Measurements from ENCODE around the gene RAB23. TPM values are rescaled to one million over a fixed set of nuclear protein-coding genes. Genes with fewer than 3 reads are reported as not detected.

The RAB23 gene
- total and polyA plus RNA-seq, 9 of the 15 experiments (the other 6 are each of a cell fraction or from before 2014, with no cell fraction given): 3.4 to 18.0 (median 9.4) TPM

DNA sequence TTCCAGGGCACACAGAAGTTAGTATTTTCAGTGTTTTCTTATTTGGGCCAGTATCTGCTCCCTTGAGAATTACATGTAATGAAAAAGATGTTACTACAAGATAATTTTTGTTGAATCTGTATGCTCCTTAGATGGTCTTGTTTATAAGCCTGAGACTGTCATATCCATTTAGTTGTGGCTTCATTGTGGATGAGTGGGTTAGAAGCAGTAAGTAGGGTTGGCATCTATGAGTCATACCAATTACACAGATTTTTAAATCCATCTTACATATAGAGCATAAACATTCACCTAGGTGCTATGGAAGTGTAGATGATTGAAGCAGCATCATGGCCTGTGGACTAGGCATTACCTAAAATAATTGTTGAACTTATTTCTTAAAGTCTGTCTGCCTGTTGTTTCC lies 63.4 kb downstream of the RAB23 start:
- TF ChIP-seq CTBP1 (IDR thresholded peaks at IDR 0.05; ENCODE audit: borderline replicate concordance) (no peak), RBFOX2 (IDR thresholded peaks at IDR 0.05; ENCODE audit: low read depth, low read length) (no peak), ZNF431 (CRISPR knock-in tag; IDR thresholded peaks at IDR 0.05) (no peak), GABPB2 (CRISPR knock-in tag; conservative IDR thresholded peaks at IDR 0.05) (no peak), ZFX (CRISPR knock-in tag; IDR thresholded peaks at IDR 0.05) (no peak), RHOXF2B (CRISPR knock-in tag; conservative IDR thresholded peaks at IDR 0.05) (no peak)
- TF ChIP-seq, protein P1, sequence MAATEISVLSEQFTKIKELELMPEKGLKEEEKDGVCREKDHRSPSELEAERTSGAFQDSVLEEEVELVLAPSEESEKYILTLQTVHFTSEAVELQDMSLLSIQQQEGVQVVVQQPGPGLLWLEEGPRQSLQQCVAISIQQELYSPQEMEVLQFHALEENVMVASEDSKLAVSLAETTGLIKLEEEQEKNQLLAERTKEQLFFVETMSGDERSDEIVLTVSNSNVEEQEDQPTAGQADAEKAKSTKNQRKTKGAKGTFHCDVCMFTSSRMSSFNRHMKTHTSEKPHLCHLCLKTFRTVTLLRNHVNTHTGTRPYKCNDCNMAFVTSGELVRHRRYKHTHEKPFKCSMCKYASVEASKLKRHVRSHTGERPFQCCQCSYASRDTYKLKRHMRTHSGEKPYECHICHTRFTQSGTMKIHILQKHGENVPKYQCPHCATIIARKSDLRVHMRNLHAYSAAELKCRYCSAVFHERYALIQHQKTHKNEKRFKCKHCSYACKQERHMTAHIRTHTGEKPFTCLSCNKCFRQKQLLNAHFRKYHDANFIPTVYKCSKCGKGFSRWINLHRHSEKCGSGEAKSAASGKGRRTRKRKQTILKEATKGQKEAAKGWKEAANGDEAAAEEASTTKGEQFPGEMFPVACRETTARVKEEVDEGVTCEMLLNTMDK (IDR thresholded peaks at IDR 0.05; ENCODE audit: borderline replicate concordance, insufficient read depth, low read depth, low read length, poor library complexity, severe bottlenecking): no peak
- intact Hi-C loops (cut with micrococcal nuclease): no loop called here
- no peak for FAIRE-seq

More for the DNA sequence above, 63.4 kb downstream of the RAB23 start:
- no peak overlapping the region for H3K9ac ChIP-seq (ENCODE audit: insufficient read depth in 1 of 2, low read depth in 2 of 2, low read length in 2 of 2)
- no peaks in the 10 kb centered on the region for H3K79me2 ChIP-seq (ENCODE audit: control insufficient read depth, insufficient read depth, low read length)
- H3K27ac ChIP-seq (ENCODE audit: extremely low read depth, low read depth, low read length): no peak overlapping the region
- no peak for DNase-seq (ENCODE audit: extremely low read depth in 1 of 4, low spot score in 3 of 4)
- no TSS peak for BruUV-seq (replicated peaks)
- no peak overlapping the region for H3K4me2 ChIP-seq (ENCODE audit: insufficient read depth, low read length)
- in situ Hi-C loops (cut with MboI): no loop called here
- H3K9me3 ChIP-seq (replicated peaks; ENCODE audit: control insufficient read depth, insufficient read depth, low read depth, low read length): no peaks in the 10 kb centered on the region; the same call in 1 of the 2 replicates
- H2AFZ ChIP-seq (ENCODE audit: low read depth, low read length): no peak overlapping the region
- H3K4me1 ChIP-seq (replicated peaks in 1 of 2; ENCODE audit: control insufficient read depth in 2 of 2, insufficient read depth in 2 of 2, low read length in 2 of 2): no peaks in the 10 kb centered on the region
- H3K27me3 ChIP-seq (ENCODE audit: control insufficient read depth in 2 of 2, insufficient read depth in 2 of 2, low read length in 2 of 2): no peaks in the 10 kb centered on the region
- no peak overlapping the region for H3K4me3 ChIP-seq
- no peaks in the 10 kb centered on the region for H4K20me1 ChIP-seq (replicated peaks; ENCODE audit: control insufficient read depth, insufficient read depth, low read length)
- ChIA-PET POLR2A (interaction anchor here (1.5 kb wide), 1 partner anchor 9 kb away, joined by 3 read pairs; no protein-coding TSS in a partner anchor), CTCF (ENCODE audit: low intra/inter-chr PET ratio) (no interaction called here)
- peaks cover 63% of the 10 kb centered on the region for H3K36me3 ChIP-seq (ENCODE audit: control insufficient read depth, insufficient read depth, low read length)
- H3K9me1 ChIP-seq (ENCODE audit: control insufficient read depth, insufficient read depth, low read length): no peaks in the 10 kb centered on the region
- ATAC-seq: no peak

Measured in K562 (cell line).